Mucosa of rectum (tissue), 2 donors: ENCODE results near the gene GBE1.

Experiments used
- H3K27ac ChIP-seq, 2 donors: one replicate each; pipeline ENCODE4 v1.7.0; 2013; ENCODE audit warnings: inconsistent platforms in 2 of 2, low read depth in 2 of 2, low read length in 2 of 2
- H3K27me3 ChIP-seq, 2 donors: one replicate each; pipeline ENCODE4 v1.7.0; 2013; ENCODE audit warnings: low read length in 2 of 2; ENCODE audit not compliant: control insufficient read depth in 2 of 2, insufficient read depth in 2 of 2
- H3K36me3 ChIP-seq, 2 donors: one replicate each; pipeline ENCODE4 v1.7.0; 2013; ENCODE audit warnings: low read length in 2 of 2; ENCODE audit not compliant: control insufficient read depth in 2 of 2, insufficient read depth in 2 of 2
- H3K4me1 ChIP-seq, 2 donors: one replicate each; pipeline ENCODE4 v1.7.0; 2013; ENCODE audit warnings: low read length in 2 of 2, mild to moderate bottlenecking in 1 of 2; ENCODE audit not compliant: control insufficient read depth in 2 of 2, insufficient read depth in 2 of 2
- H3K4me3 ChIP-seq, 2 donors: one replicate each; pipeline ENCODE4 v1.7.0; 2013; ENCODE audit warnings: low read length in 2 of 2
- H3K9ac ChIP-seq, 2 donors: one replicate each; pipeline ENCODE4 v1.7.0; 2013; ENCODE audit warnings: low read length in 2 of 2, low read depth in 1 of 2, mild to moderate bottlenecking in 1 of 2
- H3K9me3 ChIP-seq, 2 donors: one replicate each; pipeline ENCODE4 v1.7.0; 2013; ENCODE audit warnings: low read length in 2 of 2; ENCODE audit not compliant: control insufficient read depth in 2 of 2
- donor health status: healthy.
- donor health status: Normal muscosa, but diverticular disease.

Gene GBE1

GRCh38 chr3:81468391-81468790, 293.1 kb downstream of the GBE1 start:
- peaks cover 5 to 14% of the 10 kb centered on the region in 2 donors for H3K4me1 ChIP-seq
- no peaks in the 10 kb centered on the region for H3K27me3 ChIP-seq
- no peak overlapping the region for H3K27ac ChIP-seq
- H3K4me3 ChIP-seq = no peak overlapping the region
- no peak overlapping the region for H3K9ac ChIP-seq
- no peaks in the 10 kb centered on the region for H3K36me3 ChIP-seq
- no peaks in the 10 kb centered on the region for H3K9me3 ChIP-seq

GRCh38 chr3:81466201-81466560, 295.3 kb downstream of the GBE1 start:
- Histone ChIP-seq H3K4me1 (peaks cover 5 to 16% of the 10 kb centered on the region in 2 donors), H3K27ac (no peak overlapping the region), H3K27me3 (no peaks in the 10 kb centered on the region), H3K36me3 (no peaks in the 10 kb centered on the region), H3K9me3 (no peaks in the 10 kb centered on the region), H3K4me3 (no peak overlapping the region), H3K9ac (no peak overlapping the region)

- H3K27ac ChIP-seq = no peak overlapping the region
- H3K4me1 ChIP-seq = peaks cover 5 to 16% of the 10 kb centered on the region in 2 donors
- H3K4me3 ChIP-seq = no peak overlapping the region
- H3K36me3 ChIP-seq = no peaks in the 10 kb centered on the region
- H3K9me3 ChIP-seq = no peaks in the 10 kb centered on the region
- no peaks in the 10 kb centered on the region for H3K27me3 ChIP-seq
- H3K9ac ChIP-seq = no peak overlapping the region
Measured at GRCh38 chr3:81465510-81466200, 295.8 kb downstream of the GBE1 start.

GRCh38 chr3:81463781-81464180, 297.7 kb downstream of the GBE1 start:
- Histone ChIP-seq H3K27ac (no peak overlapping the region), H3K36me3 (no peaks in the 10 kb centered on the region), H3K27me3 (no peaks in the 10 kb centered on the region), H3K9me3 (no peaks in the 10 kb centered on the region), H3K9ac (no peak overlapping the region), H3K4me1 (peaks cover 5 to 18% of the 10 kb centered on the region in 2 donors), H3K4me3 (no peak overlapping the region)

GRCh38 chr3:81462921-81463320, 298.5 kb downstream of the GBE1 start:
- no peaks in the 10 kb centered on the region for H3K9me3 ChIP-seq
- no peak overlapping the region for H3K4me3 ChIP-seq
- H3K9ac ChIP-seq = no peak overlapping the region
- no peaks in the 10 kb centered on the region for H3K36me3 ChIP-seq
- H3K27me3 ChIP-seq = no peaks in the 10 kb centered on the region
- H3K4me1 ChIP-seq = peaks cover 1 to 11% of the 10 kb centered on the region in 2 donors
- H3K27ac ChIP-seq = no peak overlapping the region

GRCh38 chr3:81459733-81460132, 301.7 kb downstream of the GBE1 start:
- H3K4me1 ChIP-seq = peaks cover 0 to 9% of the 10 kb centered on the region in 2 donors
- no peaks in the 10 kb centered on the region for H3K9me3 ChIP-seq
- H3K27me3 ChIP-seq = no peaks in the 10 kb centered on the region
- no peak overlapping the region for H3K27ac ChIP-seq
- H3K36me3 ChIP-seq = no peaks in the 10 kb centered on the region
- no peak overlapping the region for H3K4me3 ChIP-seq
- no peak overlapping the region for H3K9ac ChIP-seq

- Histone ChIP-seq H3K4me1 (no peaks in the 10 kb centered on the region), H3K9me3 (no peaks in the 10 kb centered on the region), H3K27ac (no peak overlapping the region), H3K4me3 (no peak overlapping the region), H3K36me3 (no peaks in the 10 kb centered on the region), H3K27me3 (no peaks in the 10 kb centered on the region), H3K9ac (no peak overlapping the region)
Measured at GRCh38 chr3:81452418-81452817, 309.0 kb downstream of the GBE1 start.

- Histone ChIP-seq H3K36me3 (no peaks in the 10 kb centered on the region), H3K27me3 (no peaks in the 10 kb centered on the region), H3K4me1 (no peaks in the 10 kb centered on the region), H3K4me3 (no peak overlapping the region), H3K27ac (no peak overlapping the region), H3K9ac (no peak overlapping the region), H3K9me3 (no peaks in the 10 kb centered on the region)
Measured at GRCh38 chr3:81451611-81452010, 309.8 kb downstream of the GBE1 start.

- H3K36me3 ChIP-seq = no peaks in the 10 kb centered on the region
- no peaks in the 10 kb centered on the region for H3K27me3 ChIP-seq
- no peaks in the 10 kb centered on the region for H3K9me3 ChIP-seq
- H3K4me1 ChIP-seq = no peaks in the 10 kb centered on the region
- no peak overlapping the region for H3K4me3 ChIP-seq
- no peak overlapping the region for H3K27ac ChIP-seq
- no peak overlapping the region for H3K9ac ChIP-seq
Measured at GRCh38 chr3:81451140-81451539, 310.3 kb downstream of the GBE1 start.

GRCh38 chr3:81446806-81447205, 314.6 kb downstream of the GBE1 start:
- H3K9me3 ChIP-seq = no peaks in the 10 kb centered on the region
- H3K27ac ChIP-seq = no peak overlapping the region
- H3K4me1 ChIP-seq = no peaks in the 10 kb centered on the region
- H3K36me3 ChIP-seq = no peaks in the 10 kb centered on the region
- H3K4me3 ChIP-seq = no peak overlapping the region
- no peak overlapping the region for H3K9ac ChIP-seq
- H3K27me3 ChIP-seq = no peaks in the 10 kb centered on the region

- H3K27ac ChIP-seq = no peak overlapping the region
- H3K9me3 ChIP-seq = no peaks in the 10 kb centered on the region
- H3K4me1 ChIP-seq = no peaks in the 10 kb centered on the region
- no peak overlapping the region for H3K4me3 ChIP-seq
- no peaks in the 10 kb centered on the region for H3K27me3 ChIP-seq
- H3K36me3 ChIP-seq = no peaks in the 10 kb centered on the region
- no peak overlapping the region for H3K9ac ChIP-seq
Measured at GRCh38 chr3:81445712-81446111, 315.7 kb downstream of the GBE1 start.
